Lower leg skin (tissue), 3 donors: ENCODE measurements around the gene TBC1D8.

Source experiments
- POLR2A ChIP-seq, 2 donors: fragments of 450-650 bp; IDR thresholded peaks; one replicate each; pipeline ENCODE4 v1.6.1; 2016 to 2017; ENCODE audit warnings: antibody characterized with exemption in 2 of 2, mild to moderate bottlenecking in 1 of 2, moderate library complexity in 1 of 2
- TF ChIP-seq, protein P1 (sequence below), 3 donors: fragments of 450-650 bp; IDR thresholded peaks; one replicate each; pipeline ENCODE4 v1.5.1; 2016; ENCODE audit warnings: antibody characterized with exemption in 3 of 3, mild to moderate bottlenecking in 3 of 3, moderate library complexity in 2 of 3

DNA sequence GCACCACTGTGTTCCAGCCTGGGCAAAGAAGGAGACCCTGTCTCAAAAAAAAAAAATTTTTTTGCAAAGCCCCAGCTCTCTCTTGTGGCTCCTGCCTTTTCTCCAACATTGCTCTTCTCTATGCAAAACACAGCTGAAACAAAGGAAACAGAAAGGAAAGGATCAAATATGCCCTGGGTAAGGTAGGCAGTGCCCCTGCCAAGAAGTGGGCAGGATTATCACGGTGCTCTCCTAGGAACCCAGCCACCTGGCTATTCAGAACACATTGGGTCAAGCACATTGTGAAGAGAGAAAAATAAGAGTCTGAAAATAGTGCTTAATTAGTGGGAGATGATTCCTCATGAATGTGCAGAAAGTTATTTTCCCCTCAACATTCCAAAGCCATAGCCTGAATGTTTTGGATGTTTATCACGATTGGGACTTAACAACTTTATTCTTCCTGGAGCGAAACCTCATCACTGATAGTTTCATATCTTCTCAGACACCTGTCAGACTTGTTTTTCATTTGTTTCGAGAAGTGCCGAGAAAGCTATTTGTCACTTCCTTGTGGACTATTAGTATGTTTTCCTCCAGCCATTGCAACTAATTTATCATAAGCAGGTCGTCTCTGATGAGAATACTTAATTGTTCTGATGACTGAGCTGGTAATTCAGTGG is 191.8 kb downstream of the TBC1D8 start:
- TF ChIP-seq, protein P1, sequence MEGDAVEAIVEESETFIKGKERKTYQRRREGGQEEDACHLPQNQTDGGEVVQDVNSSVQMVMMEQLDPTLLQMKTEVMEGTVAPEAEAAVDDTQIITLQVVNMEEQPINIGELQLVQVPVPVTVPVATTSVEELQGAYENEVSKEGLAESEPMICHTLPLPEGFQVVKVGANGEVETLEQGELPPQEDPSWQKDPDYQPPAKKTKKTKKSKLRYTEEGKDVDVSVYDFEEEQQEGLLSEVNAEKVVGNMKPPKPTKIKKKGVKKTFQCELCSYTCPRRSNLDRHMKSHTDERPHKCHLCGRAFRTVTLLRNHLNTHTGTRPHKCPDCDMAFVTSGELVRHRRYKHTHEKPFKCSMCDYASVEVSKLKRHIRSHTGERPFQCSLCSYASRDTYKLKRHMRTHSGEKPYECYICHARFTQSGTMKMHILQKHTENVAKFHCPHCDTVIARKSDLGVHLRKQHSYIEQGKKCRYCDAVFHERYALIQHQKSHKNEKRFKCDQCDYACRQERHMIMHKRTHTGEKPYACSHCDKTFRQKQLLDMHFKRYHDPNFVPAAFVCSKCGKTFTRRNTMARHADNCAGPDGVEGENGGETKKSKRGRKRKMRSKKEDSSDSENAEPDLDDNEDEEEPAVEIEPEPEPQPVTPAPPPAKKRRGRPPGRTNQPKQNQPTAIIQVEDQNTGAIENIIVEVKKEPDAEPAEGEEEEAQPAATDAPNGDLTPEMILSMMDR (IDR thresholded peaks at IDR 0.05), result no peak
- TF ChIP-seq POLR2A (IDR thresholded peaks at IDR 0.05), result no peak
